ENCODE results near the gene R3HDM1. TPM values are rescaled to one million over a fixed set of nuclear protein-coding genes. Genes with fewer than 3 reads are reported as not detected.

Gene R3HDM1
- total RNA-seq, 3 donors from 2014 or later = 14.6 to 21.6 (median 17.7) TPM

DNA sequence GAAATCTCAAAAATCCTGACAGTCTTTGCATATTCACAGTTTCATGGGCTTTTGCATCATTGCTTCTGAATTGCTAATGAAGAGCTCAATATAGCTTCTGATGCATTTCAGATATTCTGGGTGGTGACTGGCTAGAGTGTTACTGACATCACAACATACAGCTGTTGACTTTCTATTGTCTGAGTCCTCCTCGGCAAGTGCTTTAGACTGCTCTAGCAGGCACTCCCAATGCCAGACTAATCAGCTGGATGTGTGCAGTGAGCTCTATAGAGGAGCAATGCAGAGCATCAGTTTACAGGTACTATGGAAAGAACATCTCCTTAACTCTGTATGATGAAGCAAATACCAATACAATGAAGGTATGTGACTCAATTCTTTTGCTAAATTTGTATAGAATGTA, 54.9 kb downstream of the R3HDM1 start:
- intact Hi-C loops (cut with DNase I; ENCODE audit: low total_unique reads) = no loop called here
- Histone ChIP-seq H3K4me3 (no peak overlapping the region), H3K9me3 (no peaks in the 10 kb centered on the region), H3K27me3 (no peaks in the 10 kb centered on the region), H3K36me3 (no peaks in the 10 kb centered on the region), H3K4me1 (no peaks in the 10 kb centered on the region), H3K27ac (no peak overlapping the region)
- TF ChIP-seq POLR2AphosphoS5 (IDR thresholded peaks at IDR 0.05) = no peak
- TF ChIP-seq, protein P1, sequence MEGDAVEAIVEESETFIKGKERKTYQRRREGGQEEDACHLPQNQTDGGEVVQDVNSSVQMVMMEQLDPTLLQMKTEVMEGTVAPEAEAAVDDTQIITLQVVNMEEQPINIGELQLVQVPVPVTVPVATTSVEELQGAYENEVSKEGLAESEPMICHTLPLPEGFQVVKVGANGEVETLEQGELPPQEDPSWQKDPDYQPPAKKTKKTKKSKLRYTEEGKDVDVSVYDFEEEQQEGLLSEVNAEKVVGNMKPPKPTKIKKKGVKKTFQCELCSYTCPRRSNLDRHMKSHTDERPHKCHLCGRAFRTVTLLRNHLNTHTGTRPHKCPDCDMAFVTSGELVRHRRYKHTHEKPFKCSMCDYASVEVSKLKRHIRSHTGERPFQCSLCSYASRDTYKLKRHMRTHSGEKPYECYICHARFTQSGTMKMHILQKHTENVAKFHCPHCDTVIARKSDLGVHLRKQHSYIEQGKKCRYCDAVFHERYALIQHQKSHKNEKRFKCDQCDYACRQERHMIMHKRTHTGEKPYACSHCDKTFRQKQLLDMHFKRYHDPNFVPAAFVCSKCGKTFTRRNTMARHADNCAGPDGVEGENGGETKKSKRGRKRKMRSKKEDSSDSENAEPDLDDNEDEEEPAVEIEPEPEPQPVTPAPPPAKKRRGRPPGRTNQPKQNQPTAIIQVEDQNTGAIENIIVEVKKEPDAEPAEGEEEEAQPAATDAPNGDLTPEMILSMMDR (IDR thresholded peaks at IDR 0.05) = no peak
- no peak for TF ChIP-seq POLR2A (IDR thresholded peaks at IDR 0.05)
- DNase-seq (ENCODE audit: low spot score in 2 of 2) = no peak

DNA sequence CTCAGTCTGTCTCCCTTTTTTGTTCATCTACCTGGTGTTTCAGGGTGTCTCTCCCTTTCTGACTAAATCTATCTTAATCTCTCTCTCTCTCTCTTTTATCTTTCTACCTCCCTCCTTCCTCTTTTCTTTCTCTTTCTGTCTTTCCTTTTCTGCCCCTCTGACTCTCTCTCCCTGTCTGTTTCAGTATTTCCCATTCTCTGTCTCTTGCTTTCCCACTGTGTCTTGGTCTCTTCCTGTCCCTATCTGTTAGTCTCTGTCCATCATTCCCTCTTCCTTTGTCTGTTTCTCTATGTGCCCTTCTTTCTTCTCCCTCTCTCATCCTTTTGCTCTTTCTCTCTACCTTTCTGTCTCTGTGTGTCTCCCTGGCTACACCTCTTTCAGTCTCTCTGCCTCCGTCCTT, 56.7 kb downstream of the R3HDM1 start:
- no peak for DNase-seq (ENCODE audit: low spot score in 2 of 2)
- H3K4me1 ChIP-seq = no peaks in the 10 kb centered on the region
- no peaks in the 10 kb centered on the region for H3K9me3 ChIP-seq
- H3K27me3 ChIP-seq = no peaks in the 10 kb centered on the region
- H3K4me3 ChIP-seq = no peak overlapping the region
- no peak overlapping the region for H3K27ac ChIP-seq
- TF ChIP-seq POLR2A (IDR thresholded peaks at IDR 0.05) = no peak
- TF ChIP-seq, protein P1 (IDR thresholded peaks at IDR 0.05) = no peak
- no peak for TF ChIP-seq POLR2AphosphoS5 (IDR thresholded peaks at IDR 0.05)
- intact Hi-C loops (cut with DNase I; ENCODE audit: low total_unique reads) = no loop called here
- H3K36me3 ChIP-seq = no peaks in the 10 kb centered on the region

DNA sequence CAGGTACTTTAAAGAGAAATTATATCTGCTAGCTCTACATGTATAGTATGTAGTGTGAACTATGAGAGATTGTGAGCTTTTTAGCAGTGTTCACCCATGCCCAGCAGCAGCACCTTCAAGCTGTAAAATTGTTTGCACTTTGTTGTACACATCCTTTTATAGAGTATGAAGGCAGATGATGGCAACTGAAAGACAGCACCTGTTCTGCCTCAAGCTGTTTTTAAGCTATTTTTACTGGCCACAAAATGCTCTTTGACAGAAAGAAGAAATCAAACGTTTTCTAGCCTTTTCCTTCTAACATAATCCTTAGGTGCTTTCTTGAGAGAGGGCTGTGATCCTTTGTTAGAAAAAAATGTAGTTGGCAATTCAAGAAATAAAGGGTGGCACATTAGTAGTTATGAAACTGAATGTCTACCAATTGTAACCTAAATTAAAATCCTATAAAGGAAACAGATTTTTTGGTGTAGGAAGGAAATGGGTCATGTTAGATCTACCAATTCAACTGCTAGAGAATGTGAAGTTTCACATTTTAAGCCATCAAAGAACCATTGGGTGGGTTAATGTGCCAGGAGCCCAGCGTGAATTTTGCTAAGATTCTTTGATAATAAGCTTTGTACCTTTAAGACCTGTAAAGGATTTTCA, 59.5 kb downstream of the R3HDM1 start:
- no peaks in the 10 kb centered on the region for H3K27me3 ChIP-seq
- H3K4me1 ChIP-seq = no peaks in the 10 kb centered on the region
- intact Hi-C loops (cut with DNase I; ENCODE audit: low total_unique reads) = no loop called here
- DNase-seq (ENCODE audit: low spot score in 2 of 2) = no peak
- no peaks in the 10 kb centered on the region for H3K36me3 ChIP-seq
- H3K27ac ChIP-seq = no peak overlapping the region
- no peak overlapping the region for H3K4me3 ChIP-seq
- H3K9me3 ChIP-seq = no peaks in the 10 kb centered on the region
- TF ChIP-seq POLR2AphosphoS5 (IDR thresholded peaks at IDR 0.05) = no peak
- no peak for TF ChIP-seq POLR2A (IDR thresholded peaks at IDR 0.05)
- TF ChIP-seq, protein P1 (IDR thresholded peaks at IDR 0.05) = no peak

DNA sequence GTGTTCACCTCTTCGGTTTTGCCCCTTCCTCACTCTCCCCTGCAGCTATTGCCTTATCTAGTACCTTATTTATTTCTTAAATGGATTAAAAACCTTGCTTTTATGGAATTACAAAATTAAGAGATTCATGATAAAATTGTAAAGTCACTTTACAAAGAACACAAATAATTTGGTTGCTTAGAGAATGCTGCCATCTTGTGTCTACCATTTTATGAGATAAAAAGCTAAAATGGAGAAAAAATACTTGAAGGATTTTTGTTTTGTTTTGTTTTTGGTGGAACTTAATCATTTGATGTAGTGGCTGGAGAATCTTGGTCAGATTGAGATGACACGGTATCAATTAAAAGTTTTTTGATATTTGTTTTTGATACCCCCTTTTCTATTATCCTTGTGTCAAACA, 69.6 kb downstream of the R3HDM1 start:
- no peak overlapping the region for H3K4me3 ChIP-seq
- intact Hi-C loops (cut with DNase I; ENCODE audit: low total_unique reads) = no loop called here
- H3K27ac ChIP-seq = no peak overlapping the region
- no peaks in the 10 kb centered on the region for H3K27me3 ChIP-seq
- H3K9me3 ChIP-seq = no peaks in the 10 kb centered on the region
- DNase-seq (ENCODE audit: low spot score in 2 of 2) = no peak
- H3K4me1 ChIP-seq = no peaks in the 10 kb centered on the region
- TF ChIP-seq, protein P1 (IDR thresholded peaks at IDR 0.05) = no peak
- TF ChIP-seq POLR2AphosphoS5 (IDR thresholded peaks at IDR 0.05) (no peak), POLR2A (IDR thresholded peaks at IDR 0.05) (no peak)
- H3K36me3 ChIP-seq = no peaks in the 10 kb centered on the region

DNA sequence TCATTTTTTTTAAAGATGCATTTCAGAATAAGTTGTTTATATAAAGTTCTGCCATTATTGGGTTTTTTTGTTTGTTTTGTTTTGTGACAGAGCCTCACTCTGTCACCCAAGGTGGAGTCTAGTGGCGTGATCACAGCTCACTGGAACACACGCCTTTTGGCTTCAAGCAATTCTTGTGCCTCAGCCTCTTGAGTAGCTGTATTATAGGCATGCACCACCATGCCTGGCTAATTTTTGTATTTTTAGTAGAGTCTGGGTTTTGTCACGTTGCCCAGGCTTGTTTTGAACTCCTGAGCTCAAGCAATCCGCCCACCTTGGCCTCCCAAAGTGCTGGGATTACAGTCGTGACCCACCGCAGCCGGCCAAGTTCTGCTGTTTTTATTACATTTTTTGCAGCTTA, 72.3 kb downstream of the R3HDM1 start:
- TF ChIP-seq POLR2A (IDR thresholded peaks at IDR 0.05) (no peak), POLR2AphosphoS5 (IDR thresholded peaks at IDR 0.05) (no peak)
- TF ChIP-seq, protein P1 (IDR thresholded peaks at IDR 0.05) = no peak
- no peak overlapping the region for H3K27ac ChIP-seq
- no peaks in the 10 kb centered on the region for H3K9me3 ChIP-seq
- H3K36me3 ChIP-seq = no peaks in the 10 kb centered on the region
- no peak for DNase-seq (ENCODE audit: low spot score in 2 of 2)
- H3K4me1 ChIP-seq = no peaks in the 10 kb centered on the region
- H3K4me3 ChIP-seq = no peak overlapping the region
- no peaks in the 10 kb centered on the region for H3K27me3 ChIP-seq
- intact Hi-C loops (cut with DNase I; ENCODE audit: low total_unique reads) = no loop called here
